Left ventricle myocardium inferior (tissue), 1 donor: Measurements from ENCODE around the gene MGAT5B. TPM values are rescaled to one million over a fixed set of nuclear protein-coding genes. Genes with fewer than 3 reads are reported as not detected.

Experiments
- DNase-seq: peaks from one replicate; pipeline ENCODE4 v3.0.0-alpha.2; 2020
- H3K27ac ChIP-seq: fragments of 200-600 bp; replicated peaks from 2 replicates; pipeline ENCODE4 v1.8.0; 2021
- H3K27me3 ChIP-seq: fragments of 200-600 bp; 2 replicates; pipeline ENCODE4 v1.8.0; 2021; ENCODE audit warnings: low read depth
- H3K36me3 ChIP-seq: fragments of 200-600 bp; 2 replicates; pipeline ENCODE4 v1.8.0; 2021
- H3K4me1 ChIP-seq: fragments of 200-600 bp; 2 replicates; pipeline ENCODE4 v1.8.0; 2021
- H3K4me3 ChIP-seq: fragments of 200-600 bp; 2 replicates; pipeline ENCODE4 v1.8.0; 2021; ENCODE audit warnings: mild to moderate bottlenecking, moderate library complexity
- H3K9me3 ChIP-seq: fragments of 200-600 bp; replicated peaks from 2 replicates; pipeline ENCODE4 v1.8.0; 2021
- CTCF ChIP-seq: fragments of 200-600 bp; IDR thresholded peaks from 2 replicates; pipeline ENCODE4 v1.8.0; 2021; ENCODE audit warnings: antibody characterized with exemption, mild to moderate bottlenecking, borderline replicate concordance
- intact Hi-C: fragments of 100-400 bp; cut with micrococcal nuclease; formaldehyde crosslinking; loops from one replicate; pipeline ENCODE4 v1.11.0; 2022
- total RNA-seq: library from RNA; stranded (reverse); fragmentation: NEBNext Ultra II Directional; extraction: Animal tissue kit (Norgen Biotek cat#: 25700); gene quantifications from one replicate; pipeline ENCODE4 v1.2.1, GENCODE V29; 2021
- donor health status: DM: no; HTN: yes; CAD: no; lungs with severe emphysema.

Gene MGAT5B
- total RNA-seq, 1 donor from 2014 or later, result 0.08 TPM

- H3K27me3 ChIP-seq, result peaks cover 45% of the 10 kb centered on the region
- no peaks in the 10 kb centered on the region for H3K9me3 ChIP-seq
- DNase-seq, result no peak
- intact Hi-C loops, result no loop called here
- no peaks in the 10 kb centered on the region for H3K36me3 ChIP-seq
- peaks cover 4% of the 10 kb centered on the region for H3K4me1 ChIP-seq
- no peak for TF ChIP-seq CTCF
- H3K4me3 ChIP-seq, result no peak overlapping the region
- no peak overlapping the region for H3K27ac ChIP-seq
Measured at GRCh38 chr17:76953066-76953465, 84.9 kb downstream of the MGAT5B start.

- no peak overlapping the region for H3K27ac ChIP-seq
- H3K4me1 ChIP-seq, result peaks cover 9% of the 10 kb centered on the region
- H3K36me3 ChIP-seq, result no peaks in the 10 kb centered on the region
- no peak for DNase-seq
- no peaks in the 10 kb centered on the region for H3K9me3 ChIP-seq
- peaks cover 51% of the 10 kb centered on the region for H3K27me3 ChIP-seq
- intact Hi-C loops, result no loop called here
- no peak for TF ChIP-seq CTCF
- no peak overlapping the region for H3K4me3 ChIP-seq
Measured at GRCh38 chr17:76953946-76954345, 85.7 kb downstream of the MGAT5B start.

DNA sequence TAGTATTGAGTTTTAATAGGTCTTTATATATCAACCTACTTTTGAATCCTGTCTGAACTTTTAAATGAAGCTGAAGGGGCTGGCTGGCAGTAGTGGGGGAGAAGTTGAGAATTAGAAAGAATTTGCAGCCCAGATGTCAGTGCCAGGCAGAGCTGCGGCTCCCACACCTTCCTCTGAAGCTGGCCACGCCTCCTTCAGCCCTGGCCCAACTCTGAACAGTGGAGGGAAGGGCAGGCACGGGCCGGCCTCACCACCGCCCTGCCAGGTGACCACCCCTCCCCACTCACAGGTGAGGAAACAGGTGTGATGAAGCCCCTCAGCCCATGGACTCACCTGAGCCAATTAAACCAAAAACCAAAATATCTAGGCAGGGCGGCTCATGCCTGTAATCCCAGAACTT lies 87.0 kb downstream of the MGAT5B start:
- DNase-seq, result no peak
- H3K36me3 ChIP-seq, result no peaks in the 10 kb centered on the region

GRCh38 chr17:76956846-76957540 lies 88.8 kb downstream of the MGAT5B start:
- TF ChIP-seq CTCF, result no peak
- Histone ChIP-seq H3K4me1 (peaks cover 9% of the 10 kb centered on the region), H3K27me3 (peaks cover 48% of the 10 kb centered on the region), H3K4me3 (no peak overlapping the region), H3K36me3 (no peaks in the 10 kb centered on the region), H3K27ac (no peak overlapping the region), H3K9me3 (no peaks in the 10 kb centered on the region)
- no peak for DNase-seq
- intact Hi-C loops, result no loop called here

More for the DNA sequence above, 87.0 kb downstream of the MGAT5B start:
- no peak for TF ChIP-seq CTCF
- Histone ChIP-seq H3K27ac (no peak overlapping the region), H3K9me3 (no peaks in the 10 kb centered on the region), H3K27me3 (peaks cover 48% of the 10 kb centered on the region), H3K4me1 (peaks cover 9% of the 10 kb centered on the region), H3K4me3 (no peak overlapping the region)
- intact Hi-C loops, result no loop called here

GRCh38 chr17:76957678-76958464 lies 89.7 kb downstream of the MGAT5B start:
- peaks cover 52% of the 10 kb centered on the region for H3K27me3 ChIP-seq
- intact Hi-C loops, result no loop called here
- TF ChIP-seq CTCF, result no peak
- no peaks in the 10 kb centered on the region for H3K9me3 ChIP-seq
- no peak overlapping the region for H3K4me3 ChIP-seq
- no peak for DNase-seq
- no peaks in the 10 kb centered on the region for H3K36me3 ChIP-seq
- H3K27ac ChIP-seq, result no peak overlapping the region
- peaks cover 9% of the 10 kb centered on the region for H3K4me1 ChIP-seq
